Stimulated activated CD8-positive, alpha-beta memory T cell treated with anti-CD3 and anti-CD28 coated beads, Interleukin-4, amount 100 ng/mL, for 24 hours (primary cell): ENCODE results near the gene ARHGAP26.
A peak's percentile ranks its signal among the peaks of the same experiment; 100 is the strongest.

Source experiments
- DNase-seq: peaks from one replicate; pipeline ENCODE4 v3.0.0-alpha.2; 2020; ENCODE audit warnings: low read depth

The ARHGAP26 gene

DNA sequence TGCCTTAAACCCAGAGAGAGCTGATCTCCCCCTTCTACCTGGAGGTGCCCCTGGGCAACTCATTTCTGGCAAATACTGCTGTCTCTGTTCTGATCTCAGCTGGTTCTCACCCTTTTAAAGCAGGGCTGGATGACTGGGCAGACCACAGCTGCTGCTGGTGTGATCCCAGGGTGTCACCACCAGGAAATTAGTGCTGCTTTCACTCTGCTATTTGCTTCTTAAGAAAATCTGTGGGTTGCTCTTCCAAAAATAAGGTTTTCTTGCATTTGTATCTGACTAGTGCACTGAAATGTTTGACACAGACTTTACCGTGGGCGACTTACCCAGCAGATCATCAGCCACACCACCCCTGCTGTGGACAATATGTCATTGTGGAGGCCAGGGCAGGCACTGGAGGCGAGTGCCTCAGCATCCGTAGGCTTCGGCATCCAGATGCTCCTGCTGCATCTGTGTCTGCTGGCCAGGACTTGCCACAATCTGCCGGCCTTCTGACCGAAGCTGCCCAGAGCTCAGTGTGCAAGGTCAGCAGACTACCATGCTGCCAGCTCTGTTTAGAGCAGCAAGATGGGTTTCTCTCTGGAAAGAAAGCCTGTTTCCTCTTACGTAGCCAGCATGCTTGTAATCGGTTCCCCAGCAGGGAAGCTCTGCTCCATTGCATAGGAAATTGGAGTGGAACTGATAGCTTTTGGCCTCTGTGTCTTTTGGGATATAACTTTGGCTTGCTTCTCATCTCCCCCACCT is 13.6 kb downstream of the ARHGAP26 start:
- DNase-seq, result peak; percentile 51

DNA sequence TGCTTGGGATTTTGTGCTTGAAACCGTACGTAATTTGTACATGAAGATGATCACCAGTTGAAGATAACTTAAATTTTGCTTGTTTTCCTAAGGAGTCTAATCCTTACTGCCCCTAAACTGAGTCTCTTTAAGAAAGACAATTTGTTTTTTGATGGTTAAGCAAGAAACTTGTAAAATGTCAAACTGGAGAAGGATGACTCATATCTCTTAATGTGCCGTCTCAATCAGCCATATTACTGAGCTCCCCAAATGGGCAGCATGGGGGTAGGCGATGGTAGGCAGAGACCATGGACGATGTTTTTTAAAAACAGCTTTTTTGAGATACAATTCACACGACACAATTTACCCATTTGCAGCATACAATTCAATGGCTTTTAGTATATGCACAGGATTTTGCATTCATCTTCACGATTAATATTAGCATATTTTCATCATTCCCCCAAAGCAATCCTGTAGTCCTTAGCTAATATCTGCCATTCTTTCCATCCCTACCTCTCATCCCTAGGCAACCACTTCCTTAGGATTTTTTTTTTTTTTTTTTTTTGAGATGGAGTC is 14.3 kb downstream of the ARHGAP26 start:
- no peak for DNase-seq

DNA sequence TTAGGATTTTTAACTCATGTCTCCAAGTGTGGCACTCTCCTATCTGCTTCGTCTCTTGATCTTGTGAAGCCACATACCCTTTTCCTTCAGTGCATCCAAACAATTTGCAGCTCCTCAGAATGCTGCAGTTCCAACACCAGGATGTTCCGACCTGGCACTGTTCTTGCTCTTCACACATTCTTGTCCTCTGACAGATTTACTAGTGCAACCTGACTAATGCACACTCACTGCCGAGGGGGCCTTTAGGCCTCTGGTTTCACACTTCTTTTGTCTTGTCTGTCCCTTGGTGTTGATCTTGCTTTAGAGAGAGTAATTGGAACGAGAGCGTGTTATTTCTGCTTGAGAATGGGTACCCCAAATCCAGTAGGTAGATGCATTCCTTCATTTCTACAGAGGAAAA is 15.0 kb downstream of the ARHGAP26 start:
- DNase-seq, result no peak

DNA sequence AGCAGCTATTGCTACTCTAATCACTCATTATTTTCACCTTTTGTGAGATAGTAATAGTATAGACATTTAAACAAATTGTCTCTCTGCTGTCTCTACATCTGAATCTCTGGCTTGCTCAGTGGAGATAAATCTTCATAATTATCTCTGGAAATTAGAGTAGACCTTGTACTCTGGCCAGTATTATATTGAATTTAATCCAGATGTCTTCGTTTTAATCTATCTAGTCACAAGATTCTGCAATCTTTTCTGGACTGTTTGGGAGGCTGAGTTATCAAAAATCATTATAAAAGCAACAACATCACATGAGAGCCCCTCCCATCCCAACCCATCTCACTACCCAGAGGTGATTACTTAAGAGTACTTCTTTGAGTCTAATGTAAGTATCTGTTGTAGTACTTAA is 19.0 kb downstream of the ARHGAP26 start:
- no peak for DNase-seq

DNA sequence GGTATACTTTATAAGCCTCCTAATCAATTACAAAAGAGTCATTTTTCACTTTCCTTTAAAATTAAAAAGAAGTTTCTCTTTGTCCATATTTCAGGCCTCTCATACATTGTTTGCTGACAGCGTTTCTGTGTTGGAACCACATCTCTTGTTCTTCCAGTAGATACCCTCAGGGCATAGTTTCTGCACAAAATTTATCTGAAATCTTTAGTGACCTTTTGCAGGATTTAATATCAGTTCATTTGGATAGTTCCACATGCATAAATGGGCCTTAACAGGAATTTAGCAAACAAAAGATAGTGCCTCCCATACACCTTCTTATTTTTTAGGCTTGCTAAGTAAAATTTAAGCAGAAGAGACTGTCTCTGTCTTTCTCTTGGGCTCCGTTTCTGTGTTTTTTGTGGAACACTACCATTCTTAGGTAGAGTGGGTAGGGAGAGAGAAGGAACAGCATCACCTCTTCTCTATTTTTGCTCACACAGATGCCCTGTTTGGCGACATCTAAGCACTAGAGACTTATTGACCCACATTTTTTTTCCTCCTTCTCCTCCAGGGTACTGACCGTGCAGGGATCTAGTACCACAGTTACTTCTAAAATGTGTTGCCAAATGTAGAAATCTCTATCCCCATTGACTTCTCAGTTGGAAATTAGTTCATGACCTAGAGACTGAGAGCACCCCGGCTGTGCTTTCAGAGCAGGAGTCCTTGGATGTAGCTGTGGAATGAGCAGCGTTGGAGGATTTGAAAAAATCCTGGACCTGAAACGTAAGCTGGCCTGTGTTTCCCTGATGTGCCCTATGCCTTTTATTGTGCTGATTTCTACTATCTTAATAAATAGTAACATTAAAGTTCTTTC is 22.1 kb downstream of the ARHGAP26 start:
- no peak for DNase-seq

DNA sequence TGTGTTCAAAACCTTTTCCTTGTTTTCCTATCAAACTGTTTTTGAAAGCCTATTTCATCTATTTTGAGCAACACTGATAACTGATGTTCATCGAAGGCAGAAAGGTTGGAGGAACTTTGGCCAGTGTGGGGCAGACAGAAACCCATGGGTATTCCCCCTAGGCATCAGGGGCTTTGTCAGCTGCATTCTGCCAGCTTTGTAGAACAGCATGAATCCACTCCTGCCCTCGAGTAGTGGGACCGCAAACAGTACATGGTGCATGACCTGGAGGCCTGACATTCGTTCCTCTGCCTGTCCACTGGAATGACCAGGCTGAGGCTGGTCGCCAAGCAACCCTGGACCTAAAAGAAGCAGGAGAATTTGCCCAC is 22.7 kb downstream of the ARHGAP26 start:
- DNase-seq, result no peak

DNA sequence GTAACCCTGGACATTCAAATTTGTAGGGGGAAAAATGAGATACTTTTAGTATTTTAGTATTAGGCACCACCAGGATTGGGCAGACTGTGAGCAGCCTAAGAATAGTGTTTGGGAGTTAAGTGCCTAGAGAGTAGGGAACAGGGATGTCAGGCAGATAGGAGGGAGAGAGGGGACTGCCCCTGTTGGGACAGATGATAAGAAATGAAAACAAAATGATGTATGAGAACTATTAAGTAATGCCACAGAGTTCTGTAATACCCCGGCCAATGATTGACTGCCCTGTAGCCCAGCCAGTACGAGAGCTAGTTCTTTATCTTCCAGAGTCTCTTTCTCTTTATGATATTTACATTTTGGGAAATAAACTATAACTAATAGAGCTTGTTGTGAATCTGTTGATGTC is 24.4 kb downstream of the ARHGAP26 start:
- no peak for DNase-seq

DNA sequence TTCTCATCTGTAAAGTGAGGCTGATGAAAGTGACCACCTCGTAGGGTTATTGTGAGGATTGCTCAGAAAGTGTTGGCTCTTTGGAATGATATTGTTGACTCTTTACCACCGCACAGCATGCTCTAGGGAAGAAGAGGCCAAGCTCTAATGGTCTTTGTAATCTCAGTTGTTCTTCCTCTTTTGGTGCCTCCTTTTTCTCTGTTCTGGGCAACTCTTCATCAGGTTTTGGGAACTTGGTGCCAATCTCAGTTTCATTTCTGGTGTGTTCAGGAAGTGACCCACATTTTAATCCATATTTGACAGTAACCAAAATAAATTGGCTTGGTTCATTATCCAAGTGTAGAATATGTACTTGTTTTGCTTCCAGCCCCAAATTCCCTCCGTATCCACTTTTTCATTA is 25.1 kb downstream of the ARHGAP26 start:
- DNase-seq, result no peak

DNA sequence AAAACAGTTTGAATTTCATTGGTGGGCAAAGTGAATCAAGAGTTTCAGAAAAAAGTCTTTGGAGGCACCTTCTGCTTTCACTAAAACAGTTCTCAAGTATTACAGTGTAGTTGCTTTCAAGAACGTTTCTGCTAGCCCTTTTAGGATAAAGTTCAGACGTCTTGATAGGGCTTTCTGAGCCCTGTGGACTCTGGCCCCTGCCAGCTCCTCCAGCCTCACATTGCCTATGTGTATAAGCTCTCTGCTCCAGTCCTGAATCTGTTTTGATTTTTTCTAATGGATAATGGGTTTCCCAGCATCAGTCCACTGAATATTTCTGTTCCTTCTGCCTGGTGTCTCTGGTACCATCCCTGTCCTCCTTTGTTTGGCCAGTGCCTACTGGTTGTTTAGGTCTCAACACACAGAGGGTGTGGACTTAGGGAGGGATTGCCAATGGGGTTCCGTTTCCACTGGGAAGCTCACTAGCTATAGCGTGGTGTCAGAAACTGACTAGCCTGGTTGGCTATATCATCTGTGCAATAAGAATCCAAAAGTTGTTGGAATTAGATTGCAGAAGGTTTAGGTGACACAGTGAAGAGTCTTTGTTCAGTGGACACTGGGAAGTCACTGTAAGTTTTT is 26.4 kb downstream of the ARHGAP26 start:
- no peak for DNase-seq

DNA sequence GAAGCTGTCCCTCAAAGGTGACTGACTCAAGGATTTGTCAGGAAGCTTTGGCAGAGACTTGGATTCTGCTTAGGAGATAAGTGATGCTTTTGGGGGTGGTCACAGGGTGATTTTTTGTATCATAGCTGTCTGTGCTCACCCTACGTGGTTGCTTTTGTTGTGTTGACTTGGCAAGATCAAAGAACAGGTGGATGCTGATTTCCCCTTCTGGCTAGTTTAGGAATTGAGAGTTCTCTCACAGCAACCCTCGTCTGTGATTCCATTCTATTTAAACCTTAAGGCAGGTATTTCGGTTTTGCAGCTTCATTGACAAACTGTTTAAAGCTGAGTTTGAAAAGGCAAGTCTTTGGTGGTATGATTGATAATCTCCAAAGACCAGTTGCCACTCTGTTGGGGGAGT is 27.2 kb downstream of the ARHGAP26 start:
- DNase-seq, result no peak

DNA sequence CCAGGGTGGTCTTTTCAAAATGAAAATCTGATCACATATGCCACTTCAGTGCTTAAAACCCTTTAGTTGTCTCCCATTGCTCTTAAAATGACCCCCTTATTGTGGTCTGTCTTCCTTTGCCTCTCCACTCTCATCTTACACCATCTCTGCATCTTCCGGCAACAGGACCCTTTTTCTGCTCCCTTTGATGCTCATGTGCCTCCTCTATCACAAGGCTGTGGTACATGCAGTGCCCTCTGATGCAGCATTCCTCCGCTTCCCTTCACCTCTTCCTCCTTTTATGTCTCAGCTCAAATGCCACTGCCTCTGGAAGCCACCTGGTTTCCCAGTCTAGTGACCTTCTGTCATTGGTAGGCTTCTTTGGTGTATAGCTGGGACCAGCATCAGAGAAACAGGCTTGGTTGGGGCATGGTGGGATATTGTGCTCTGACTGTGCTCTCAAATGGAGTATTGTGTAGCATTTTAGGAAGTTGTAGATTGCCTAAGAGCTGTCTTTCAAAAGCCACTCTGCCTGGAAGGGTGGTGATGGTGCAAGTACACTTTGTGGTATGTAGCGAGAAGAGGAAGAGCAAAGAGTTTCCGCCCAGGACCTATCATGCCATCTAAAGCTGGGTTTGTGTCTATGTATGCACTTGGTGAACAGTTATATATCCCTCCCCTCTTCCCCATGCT is 28.1 kb downstream of the ARHGAP26 start:
- DNase-seq, result no peak

DNA sequence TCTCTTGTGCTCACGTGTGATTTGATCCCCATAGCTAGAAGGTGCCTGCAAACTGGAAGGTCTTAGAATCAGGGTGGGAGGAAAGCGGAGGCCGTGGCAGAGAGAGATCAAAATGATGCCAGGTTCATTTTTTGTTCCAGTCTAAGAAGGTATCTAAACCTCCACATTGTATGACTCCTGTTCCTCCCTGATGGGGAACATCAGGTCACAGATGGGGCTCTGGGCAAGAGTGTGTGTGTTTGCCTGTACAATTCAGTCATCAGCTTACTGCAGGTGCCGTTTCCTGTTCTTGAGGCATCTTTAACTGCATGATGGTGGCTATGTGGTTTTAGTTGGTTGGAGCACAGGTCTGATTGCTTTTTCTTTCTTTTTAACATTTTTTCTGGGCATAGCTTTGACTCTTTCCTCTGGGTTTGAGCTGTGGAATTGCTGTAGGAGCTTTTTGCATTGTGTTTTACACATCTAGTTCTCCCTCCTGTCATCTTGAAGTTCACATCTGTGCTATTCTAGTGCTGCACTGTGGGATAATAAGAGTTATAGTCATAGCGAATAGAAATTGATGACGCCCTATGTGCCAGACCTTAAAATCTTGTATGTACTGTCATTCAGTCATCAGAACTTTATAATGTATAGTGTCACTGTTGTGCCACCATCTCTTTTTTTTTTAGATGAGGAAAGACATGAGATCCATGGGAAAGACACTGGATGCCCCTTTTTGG is 30.8 kb downstream of the ARHGAP26 start:
- DNase-seq, result no peak

DNA sequence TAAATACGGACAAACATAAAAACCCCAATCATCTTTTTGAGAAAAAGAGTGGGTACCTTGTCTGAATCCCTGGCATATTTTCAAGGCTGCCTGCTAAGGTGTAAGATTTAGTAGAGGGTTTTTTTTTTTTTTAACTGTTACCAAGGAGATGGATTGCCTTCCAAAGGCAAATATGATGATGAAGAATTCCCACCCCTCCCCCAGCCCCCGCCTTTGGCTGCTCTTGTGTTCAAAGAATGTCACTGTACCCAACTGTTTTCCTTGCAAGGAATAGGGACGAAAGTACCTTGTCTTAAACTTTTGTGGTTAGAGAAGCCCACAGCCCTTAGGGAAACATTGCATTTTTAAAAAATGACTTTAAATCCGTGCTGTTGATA is 31.3 kb downstream of the ARHGAP26 start:
- DNase-seq, result no peak

DNA sequence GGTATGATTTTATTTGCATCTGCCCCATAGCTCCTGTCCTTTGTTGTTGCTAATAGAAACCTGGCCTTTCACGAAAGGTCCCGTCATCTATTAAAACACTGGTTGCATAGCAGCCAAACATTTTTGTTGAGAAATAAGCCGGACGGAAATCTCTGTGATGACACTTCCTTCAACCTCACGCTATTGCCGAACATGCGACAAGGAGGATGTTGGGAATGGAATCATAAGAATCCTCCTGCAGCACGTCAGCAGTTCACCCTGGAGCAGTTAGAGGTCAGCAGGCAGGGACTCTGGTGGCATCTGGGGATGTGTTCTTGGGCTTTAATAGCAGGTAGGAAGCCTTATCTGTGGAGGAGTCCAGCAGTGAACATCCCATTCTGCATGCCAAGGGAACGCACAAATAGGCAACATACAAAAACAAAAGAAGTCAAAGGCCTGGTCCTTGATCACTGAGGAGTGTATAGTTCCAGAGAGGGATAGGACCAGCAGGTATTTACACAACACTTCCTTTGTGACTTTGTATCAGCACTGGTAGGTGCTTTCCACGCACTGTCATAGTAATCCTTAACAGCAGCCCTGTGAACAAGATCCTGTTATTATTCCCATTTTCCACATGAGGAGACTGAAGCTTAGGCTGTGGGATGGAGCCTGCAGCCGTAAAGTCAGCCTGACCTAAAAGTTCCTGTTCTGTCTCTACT is 33.4 kb downstream of the ARHGAP26 start:
- no peak for DNase-seq

DNA sequence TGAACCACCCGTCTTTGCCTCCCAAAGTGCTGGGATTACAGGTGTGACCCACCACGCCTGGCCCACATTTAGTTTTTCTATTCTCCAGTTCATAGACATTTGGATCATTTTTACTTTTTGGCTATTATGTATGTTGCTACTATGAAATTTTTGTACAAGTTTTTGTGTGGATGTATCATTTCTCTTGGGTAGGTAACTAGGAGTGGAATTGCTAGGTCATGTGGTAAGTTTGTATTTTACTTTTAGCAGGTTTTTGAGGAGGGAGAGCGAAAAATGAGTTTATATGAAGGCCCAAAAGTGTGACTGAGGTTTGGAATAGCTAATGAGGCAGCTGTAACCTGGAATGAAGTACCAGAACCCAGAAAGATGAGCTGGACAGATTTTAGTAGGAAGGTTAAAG is 35.2 kb downstream of the ARHGAP26 start:
- DNase-seq, result no peak

DNA sequence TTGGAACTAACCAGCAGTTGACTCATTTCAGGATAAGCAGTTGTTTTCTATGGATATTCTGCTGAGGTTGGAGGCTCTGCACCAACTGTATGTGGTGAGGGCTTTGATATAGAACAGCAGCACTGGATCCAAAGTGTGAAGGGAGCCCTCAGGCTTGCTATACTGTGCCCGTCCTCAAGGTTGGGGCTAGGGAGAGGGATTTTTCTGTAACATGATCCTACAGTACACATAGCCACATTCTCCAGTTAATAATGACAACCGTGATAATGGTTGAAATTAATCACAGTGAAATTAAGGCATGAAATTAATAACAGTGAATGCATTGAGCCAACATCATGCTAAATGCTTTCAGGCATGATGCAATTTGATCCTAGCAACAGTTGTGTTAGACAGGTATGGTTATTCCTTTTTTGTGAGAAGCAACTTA is 36.7 kb downstream of the ARHGAP26 start:
- no peak for DNase-seq

DNA sequence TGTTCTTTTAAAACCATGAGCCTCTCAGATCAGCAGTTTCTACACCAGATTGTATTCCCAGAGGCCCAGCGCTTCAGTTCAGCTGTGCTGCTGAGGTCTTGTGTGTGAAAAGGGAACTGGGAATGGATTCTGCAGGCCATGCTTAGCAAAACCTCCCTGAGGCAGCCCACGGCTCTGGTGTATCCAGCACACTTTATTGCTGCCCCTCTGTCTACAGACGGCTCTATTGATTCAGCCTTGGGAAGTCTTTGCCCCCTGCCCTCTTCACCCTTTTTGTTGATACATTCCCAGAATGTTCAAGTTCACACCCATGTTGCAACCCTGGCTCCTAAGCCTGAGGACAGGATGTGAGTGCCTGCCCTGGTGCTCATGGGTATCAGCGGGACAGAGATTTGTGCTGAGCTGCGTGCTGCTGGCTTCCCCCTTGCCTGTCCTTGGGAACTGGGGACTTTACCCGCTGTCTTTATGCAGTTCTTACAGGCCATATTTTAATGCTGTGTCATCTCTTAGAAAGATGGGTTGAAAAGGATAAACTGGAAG is 37.3 kb downstream of the ARHGAP26 start:
- DNase-seq, result no peak

DNA sequence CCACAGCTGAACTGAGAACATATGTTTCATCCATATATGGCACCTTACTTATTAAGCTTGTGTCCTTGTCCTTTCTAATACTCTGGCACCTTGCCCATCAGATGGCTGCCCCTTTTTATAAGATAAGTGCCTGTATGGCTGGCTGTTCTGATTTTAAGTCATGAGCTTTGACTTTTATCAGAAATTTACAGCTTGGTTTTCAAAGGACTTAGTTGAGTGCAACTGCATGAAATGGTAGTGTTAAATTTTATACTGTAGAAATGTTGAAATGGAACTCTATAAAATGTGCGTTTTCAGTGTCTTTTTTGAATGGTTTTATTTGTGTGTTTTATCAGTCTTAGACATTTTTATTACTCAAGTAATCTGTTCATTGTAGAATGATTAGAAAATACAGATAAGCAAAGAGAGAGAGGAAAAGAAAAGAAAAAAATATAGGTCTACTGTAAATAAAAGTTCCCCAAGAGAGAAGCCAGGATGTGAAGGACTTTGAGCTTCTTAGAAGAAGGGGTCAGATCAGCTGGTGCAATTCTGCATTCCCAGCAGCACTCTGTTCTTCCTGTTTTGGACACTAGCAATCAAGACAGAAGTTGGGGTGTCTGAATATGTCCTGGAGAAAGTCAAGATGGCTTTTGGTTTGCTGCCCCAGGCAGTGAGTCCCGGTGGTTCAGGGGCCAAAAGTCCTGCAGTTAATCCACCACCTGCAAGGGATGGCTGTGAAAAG is 38.9 kb downstream of the ARHGAP26 start:
- no peak for DNase-seq

DNA sequence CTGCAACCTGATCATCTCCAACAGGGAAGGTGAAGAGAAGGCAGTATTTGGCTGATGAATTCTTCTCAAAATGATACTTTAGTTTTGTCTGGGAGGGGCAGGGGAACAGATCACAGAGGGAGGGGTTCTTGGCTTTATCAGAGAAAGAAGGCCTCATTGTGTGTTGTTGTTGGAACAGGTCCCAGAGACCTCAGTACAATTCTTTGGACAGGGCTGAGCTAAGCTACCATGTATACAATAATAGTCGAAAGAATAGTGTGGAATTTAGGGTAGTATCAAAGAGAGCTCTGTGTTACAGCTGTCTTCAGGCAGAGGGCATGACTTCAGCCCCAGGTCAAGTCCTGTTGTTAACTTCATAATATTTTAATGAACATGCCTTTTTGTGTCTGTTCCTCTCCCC is 39.9 kb downstream of the ARHGAP26 start:
- DNase-seq, result no peak

DNA sequence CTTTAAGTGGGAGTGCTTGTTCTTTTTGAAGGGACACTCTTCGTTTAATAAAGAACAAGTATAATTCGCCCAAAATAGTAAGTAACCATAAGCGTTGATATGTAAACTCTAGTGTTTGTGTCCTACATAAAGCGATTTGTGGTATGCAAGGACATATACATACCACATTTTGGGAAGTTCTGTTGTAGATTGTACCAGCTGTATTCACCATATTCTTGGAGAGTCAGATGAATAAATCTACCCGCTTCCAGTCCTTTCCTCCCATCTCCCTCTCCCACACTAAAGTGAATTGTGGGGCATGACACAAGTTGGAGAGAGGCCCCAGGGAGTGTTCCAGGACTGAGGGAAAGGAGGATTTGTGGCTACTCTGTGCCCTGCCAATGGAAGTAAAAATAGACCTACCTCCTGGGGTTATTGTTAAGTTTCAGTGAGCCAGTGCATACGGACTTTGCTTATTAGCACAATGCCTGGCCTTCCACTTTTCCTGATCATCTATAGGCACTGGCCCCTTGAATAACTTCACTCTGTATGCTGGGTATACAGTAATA is 40.6 kb downstream of the ARHGAP26 start:
- DNase-seq, result no peak
